ENCODE results near the gene ATIC.

ATIC gene

DNA sequence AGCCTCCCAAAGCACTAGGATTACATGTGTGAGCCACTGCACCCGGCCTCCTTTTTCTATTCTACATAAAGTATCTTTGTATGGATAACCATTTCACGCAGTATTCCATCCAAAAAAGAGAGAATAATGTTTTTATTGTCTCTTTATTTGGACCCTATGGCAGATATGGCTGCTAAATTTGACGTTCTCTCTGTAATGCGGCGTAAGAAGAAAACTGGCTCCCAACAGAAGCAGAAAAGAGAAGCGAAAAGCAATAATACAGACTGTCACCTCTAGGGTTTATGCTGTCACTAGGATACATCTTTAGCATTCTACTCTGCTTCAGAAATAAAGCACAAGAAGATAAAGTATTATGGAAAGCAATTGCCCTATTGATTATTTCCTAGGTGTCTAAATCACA, 68.1 kb downstream of the ATIC start:
- TF ChIP-seq, protein P1, sequence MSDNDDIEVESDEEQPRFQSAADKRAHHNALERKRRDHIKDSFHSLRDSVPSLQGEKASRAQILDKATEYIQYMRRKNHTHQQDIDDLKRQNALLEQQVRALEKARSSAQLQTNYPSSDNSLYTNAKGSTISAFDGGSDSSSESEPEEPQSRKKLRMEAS (IDR thresholded peaks at IDR 0.05), result no peak
- TF ChIP-seq EGR1 (IDR thresholded peaks at IDR 0.05) (no peak), YY1 (IDR thresholded peaks at IDR 0.05; ENCODE audit: low read depth) (no peak), ZBTB7A (IDR thresholded peaks at IDR 0.05; ENCODE audit: low read depth) (no peak), NFIC (IDR thresholded peaks at IDR 0.05) (no peak)

GRCh38 chr2:215380699-215381098, 68.8 kb downstream of the ATIC start:
- TF ChIP-seq, protein P2, sequence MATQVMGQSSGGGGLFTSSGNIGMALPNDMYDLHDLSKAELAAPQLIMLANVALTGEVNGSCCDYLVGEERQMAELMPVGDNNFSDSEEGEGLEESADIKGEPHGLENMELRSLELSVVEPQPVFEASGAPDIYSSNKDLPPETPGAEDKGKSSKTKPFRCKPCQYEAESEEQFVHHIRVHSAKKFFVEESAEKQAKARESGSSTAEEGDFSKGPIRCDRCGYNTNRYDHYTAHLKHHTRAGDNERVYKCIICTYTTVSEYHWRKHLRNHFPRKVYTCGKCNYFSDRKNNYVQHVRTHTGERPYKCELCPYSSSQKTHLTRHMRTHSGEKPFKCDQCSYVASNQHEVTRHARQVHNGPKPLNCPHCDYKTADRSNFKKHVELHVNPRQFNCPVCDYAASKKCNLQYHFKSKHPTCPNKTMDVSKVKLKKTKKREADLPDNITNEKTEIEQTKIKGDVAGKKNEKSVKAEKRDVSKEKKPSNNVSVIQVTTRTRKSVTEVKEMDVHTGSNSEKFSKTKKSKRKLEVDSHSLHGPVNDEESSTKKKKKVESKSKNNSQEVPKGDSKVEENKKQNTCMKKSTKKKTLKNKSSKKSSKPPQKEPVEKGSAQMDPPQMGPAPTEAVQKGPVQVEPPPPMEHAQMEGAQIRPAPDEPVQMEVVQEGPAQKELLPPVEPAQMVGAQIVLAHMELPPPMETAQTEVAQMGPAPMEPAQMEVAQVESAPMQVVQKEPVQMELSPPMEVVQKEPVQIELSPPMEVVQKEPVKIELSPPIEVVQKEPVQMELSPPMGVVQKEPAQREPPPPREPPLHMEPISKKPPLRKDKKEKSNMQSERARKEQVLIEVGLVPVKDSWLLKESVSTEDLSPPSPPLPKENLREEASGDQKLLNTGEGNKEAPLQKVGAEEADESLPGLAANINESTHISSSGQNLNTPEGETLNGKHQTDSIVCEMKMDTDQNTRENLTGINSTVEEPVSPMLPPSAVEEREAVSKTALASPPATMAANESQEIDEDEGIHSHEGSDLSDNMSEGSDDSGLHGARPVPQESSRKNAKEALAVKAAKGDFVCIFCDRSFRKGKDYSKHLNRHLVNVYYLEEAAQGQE (IDR thresholded peaks at IDR 0.05; ENCODE audit: low read depth), result no peak
- TF ChIP-seq TCF12 (IDR thresholded peaks at IDR 0.05; ENCODE audit: low read depth), result no peak
- no peak for TF ChIP-seq EGR1 (IDR thresholded peaks at IDR 0.05)
- TF ChIP-seq USF1 (IDR thresholded peaks at IDR 0.05), result no peak
- no peak for TF ChIP-seq CEBPB (IDR thresholded peaks at IDR 0.05)

DNA sequence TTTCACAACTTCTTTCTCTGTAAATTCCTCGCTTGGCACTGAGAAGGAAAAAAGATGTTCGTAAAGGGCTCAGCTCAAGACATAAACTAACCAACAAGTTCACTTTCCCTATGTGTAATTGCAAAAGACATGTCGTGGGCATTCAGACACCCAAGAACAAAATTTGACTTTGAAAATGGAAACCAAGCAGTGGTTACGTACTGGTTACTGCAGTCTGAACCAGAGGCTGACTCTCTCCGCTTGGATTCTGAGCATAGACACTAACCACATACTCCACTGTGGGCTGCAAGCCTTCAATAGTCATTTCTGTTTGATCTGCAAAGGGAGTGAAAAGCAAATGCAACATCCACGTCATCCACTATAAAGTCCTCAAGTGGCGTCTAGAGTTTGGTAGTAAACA, 70.2 kb downstream of the ATIC start:
- TF ChIP-seq EGR1 (IDR thresholded peaks at IDR 0.05), result no peak
- TF ChIP-seq EP300 (IDR thresholded peaks at IDR 0.05; ENCODE audit: borderline replicate concordance), result no peak
- TF ChIP-seq CREB1 (IDR thresholded peaks at IDR 0.05; ENCODE audit: low read depth), result no peak
- TF ChIP-seq TAF1 (IDR thresholded peaks at IDR 0.05; ENCODE audit: low read depth), result no peak
- TF ChIP-seq ZBTB7A (IDR thresholded peaks at IDR 0.05; ENCODE audit: low read depth), result no peak
- no peak for TF ChIP-seq TEAD4 (IDR thresholded peaks at IDR 0.05)

DNA sequence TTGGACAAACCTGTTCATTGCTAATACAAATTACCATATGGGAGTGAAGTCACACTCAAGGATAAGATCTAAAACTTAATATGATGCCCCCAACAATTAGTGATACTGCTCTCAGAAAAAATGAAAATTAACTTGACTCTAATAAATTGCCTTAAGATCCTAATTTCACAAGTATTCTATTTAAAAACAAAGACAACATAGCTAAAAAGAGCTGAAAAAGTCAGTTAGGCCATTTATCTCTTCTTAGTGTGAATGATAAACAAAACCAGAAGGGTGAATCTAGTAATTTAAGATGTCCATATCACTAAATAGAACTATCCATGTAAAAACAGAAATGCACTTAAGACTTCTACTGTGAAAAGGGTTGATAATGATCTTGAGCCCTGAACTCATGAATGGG, 70.6 kb downstream of the ATIC start:
- TF ChIP-seq NFIC (IDR thresholded peaks at IDR 0.05) (no peak), TCF12 (IDR thresholded peaks at IDR 0.05; ENCODE audit: low read depth) (no peak), ZBTB7A (IDR thresholded peaks at IDR 0.05; ENCODE audit: low read depth) (no peak), CEBPB (IDR thresholded peaks at IDR 0.05) (no peak), EP300 (IDR thresholded peaks at IDR 0.05; ENCODE audit: borderline replicate concordance) (no peak), EGR1 (IDR thresholded peaks at IDR 0.05) (no peak), TEAD4 (IDR thresholded peaks at IDR 0.05) (no peak), YY1 (IDR thresholded peaks at IDR 0.05; ENCODE audit: low read depth) (no peak), USF1 (IDR thresholded peaks at IDR 0.05) (no peak), FOXM1 (IDR thresholded peaks at IDR 0.05; ENCODE audit: borderline replicate concordance, low read depth) (no peak), CREB1 (IDR thresholded peaks at IDR 0.05; ENCODE audit: low read depth) (no peak), RAD21 (IDR thresholded peaks at IDR 0.05; ENCODE audit: low read depth) (no peak)
- TF ChIP-seq, protein P1 (IDR thresholded peaks at IDR 0.05), result no peak
- TF ChIP-seq, protein P2 (IDR thresholded peaks at IDR 0.05; ENCODE audit: low read depth), result no peak

DNA sequence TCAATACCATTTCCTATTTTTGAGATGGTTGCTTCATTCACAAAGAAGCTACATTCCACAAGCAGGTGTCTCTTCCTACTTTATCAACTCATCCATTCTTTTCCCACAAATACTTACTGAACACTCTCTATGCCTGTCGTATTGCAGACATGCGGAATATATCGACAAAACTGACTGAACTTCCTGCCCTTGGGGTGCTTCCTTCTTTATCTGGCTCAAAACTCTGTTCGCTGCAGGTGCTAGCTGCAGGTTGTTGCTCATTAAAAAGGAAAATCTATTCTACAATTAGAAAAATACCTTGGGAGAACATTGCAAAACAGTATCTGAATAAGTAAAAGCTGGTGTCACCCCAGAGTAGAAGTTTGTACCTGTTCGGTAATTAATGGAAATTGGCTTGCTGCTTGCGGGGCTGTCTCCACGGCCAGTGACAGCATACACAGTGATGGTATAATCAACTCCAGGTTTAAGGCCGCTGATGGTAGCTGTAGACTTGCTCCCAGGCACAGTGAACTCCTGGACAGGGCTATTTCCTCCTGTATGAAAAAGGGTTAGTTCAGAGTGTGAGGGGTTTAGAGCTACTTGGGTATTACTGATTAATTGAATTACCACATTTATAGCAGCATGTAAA, 71.9 kb downstream of the ATIC start:
- TF ChIP-seq RAD21 (IDR thresholded peaks at IDR 0.05; ENCODE audit: low read depth) (no peak), EGR1 (IDR thresholded peaks at IDR 0.05) (no peak), CEBPB (IDR thresholded peaks at IDR 0.05) (no peak), FOXM1 (IDR thresholded peaks at IDR 0.05; ENCODE audit: borderline replicate concordance, low read depth) (no peak), USF1 (IDR thresholded peaks at IDR 0.05) (no peak), YY1 (IDR thresholded peaks at IDR 0.05; ENCODE audit: low read depth) (no peak)
- TF ChIP-seq, protein P1 (IDR thresholded peaks at IDR 0.05), result no peak

- no peak for TF ChIP-seq TEAD4 (IDR thresholded peaks at IDR 0.05)
- TF ChIP-seq YY1 (IDR thresholded peaks at IDR 0.05; ENCODE audit: low read depth), result no peak
- no peak for TF ChIP-seq RAD21 (IDR thresholded peaks at IDR 0.05; ENCODE audit: low read depth)
- TF ChIP-seq CREB1 (IDR thresholded peaks at IDR 0.05; ENCODE audit: low read depth), result no peak
- TF ChIP-seq ZBTB7A (IDR thresholded peaks at IDR 0.05; ENCODE audit: low read depth), result no peak
- TF ChIP-seq EP300 (IDR thresholded peaks at IDR 0.05; ENCODE audit: borderline replicate concordance), result no peak
- TF ChIP-seq, protein P1 (IDR thresholded peaks at IDR 0.05), result no peak
- no peak for TF ChIP-seq TAF1 (IDR thresholded peaks at IDR 0.05; ENCODE audit: low read depth)
- no peak for TF ChIP-seq EGR1 (IDR thresholded peaks at IDR 0.05)
- TF ChIP-seq USF1 (IDR thresholded peaks at IDR 0.05), result no peak
- no peak for TF ChIP-seq CEBPB (IDR thresholded peaks at IDR 0.05)
- no peak for TF ChIP-seq FOXM1 (IDR thresholded peaks at IDR 0.05; ENCODE audit: borderline replicate concordance, low read depth)
- TF ChIP-seq, protein P2 (IDR thresholded peaks at IDR 0.05; ENCODE audit: low read depth), result no peak
Measured at GRCh38 chr2:215384710-215385109, 72.9 kb downstream of the ATIC start.

Data from Ishikawa (cell line).